ENCODE measurements around the gene IMPA2. TPM values are rescaled to one million over a fixed set of nuclear protein-coding genes. Genes with fewer than 3 reads are reported as not detected.

IMPA2 gene
- total and polyA plus RNA-seq, 2 of the 13 experiments (the other 11 are each of a cell fraction or from before 2014, with no cell fraction given), result 37.8 to 71.8 TPM

GRCh38 chr18:12038639-12039539 lies 57.6 kb downstream of the IMPA2 start (continued):
- TF ChIP-seq, protein P1, sequence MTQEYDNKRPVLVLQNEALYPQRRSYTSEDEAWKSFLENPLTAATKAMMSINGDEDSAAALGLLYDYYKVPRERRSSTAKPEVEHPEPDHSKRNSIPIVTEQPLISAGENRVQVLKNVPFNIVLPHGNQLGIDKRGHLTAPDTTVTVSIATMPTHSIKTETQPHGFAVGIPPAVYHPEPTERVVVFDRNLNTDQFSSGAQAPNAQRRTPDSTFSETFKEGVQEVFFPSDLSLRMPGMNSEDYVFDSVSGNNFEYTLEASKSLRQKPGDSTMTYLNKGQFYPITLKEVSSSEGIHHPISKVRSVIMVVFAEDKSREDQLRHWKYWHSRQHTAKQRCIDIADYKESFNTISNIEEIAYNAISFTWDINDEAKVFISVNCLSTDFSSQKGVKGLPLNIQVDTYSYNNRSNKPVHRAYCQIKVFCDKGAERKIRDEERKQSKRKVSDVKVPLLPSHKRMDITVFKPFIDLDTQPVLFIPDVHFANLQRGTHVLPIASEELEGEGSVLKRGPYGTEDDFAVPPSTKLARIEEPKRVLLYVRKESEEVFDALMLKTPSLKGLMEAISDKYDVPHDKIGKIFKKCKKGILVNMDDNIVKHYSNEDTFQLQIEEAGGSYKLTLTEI (CRISPR knock-in tag; conservative IDR thresholded peaks at IDR 0.05), result no peak
- TF ChIP-seq ZNF333 (CRISPR knock-in tag; IDR thresholded peaks at IDR 0.05; ENCODE audit: borderline replicate concordance), result no peak
- TF ChIP-seq FLYWCH1 (CRISPR knock-in tag; IDR thresholded peaks at IDR 0.05), result no peak
- peak; percentile 55; the same call in 1 of the 2 replicates for TF ChIP-seq MAX (IDR thresholded peaks at IDR 0.05)
- TF ChIP-seq NR2C2 (CRISPR knock-in tag; IDR thresholded peaks at IDR 0.05; ENCODE audit: borderline replicate concordance), result peak; percentile 43; the same call in 1 of the 2 replicates
- no peak for TF ChIP-seq TBP (CRISPR knock-in tag; IDR thresholded peaks at IDR 0.05)
- 0 out of 2 replicates have a peak, but pooled peaks have one; percentile 44 for TF ChIP-seq ZNF704 (CRISPR knock-in tag; IDR thresholded peaks at IDR 0.05; ENCODE audit: borderline replicate concordance)
- no peak for TF ChIP-seq ZFP36 (IDR thresholded peaks at IDR 0.05; ENCODE audit: borderline replicate concordance, low read depth, low read length, partially characterized antibody)
- TF ChIP-seq ZFP41 (CRISPR knock-in tag; IDR thresholded peaks at IDR 0.05; ENCODE audit: borderline replicate concordance), result 0 out of 2 replicates have a peak, but pooled peaks have one; percentile 35
- TF ChIP-seq HNRNPL (IDR thresholded peaks at IDR 0.05; ENCODE audit: low read depth, low read length), result peak; percentile 78
- 0 out of 2 replicates have a peak, but pooled peaks have one; percentile 36 for TF ChIP-seq MIXL1 (CRISPR knock-in tag; IDR thresholded peaks at IDR 0.05)
- TF ChIP-seq, protein P2, sequence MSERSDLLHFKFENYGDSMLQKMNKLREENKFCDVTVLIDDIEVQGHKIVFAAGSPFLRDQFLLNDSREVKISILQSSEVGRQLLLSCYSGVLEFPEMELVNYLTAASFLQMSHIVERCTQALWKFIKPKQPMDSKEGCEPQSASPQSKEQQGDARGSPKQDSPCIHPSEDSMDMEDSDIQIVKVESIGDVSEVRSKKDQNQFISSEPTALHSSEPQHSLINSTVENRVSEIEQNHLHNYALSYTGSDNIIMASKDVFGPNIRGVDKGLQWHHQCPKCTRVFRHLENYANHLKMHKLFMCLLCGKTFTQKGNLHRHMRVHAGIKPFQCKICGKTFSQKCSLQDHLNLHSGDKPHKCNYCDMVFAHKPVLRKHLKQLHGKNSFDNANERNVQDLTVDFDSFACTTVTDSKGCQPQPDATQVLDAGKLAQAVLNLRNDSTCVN (CRISPR knock-in tag; IDR thresholded peaks at IDR 0.05; ENCODE audit: borderline replicate concordance), result 0 out of 2 replicates have a peak, but pooled peaks have one; percentile 43
- TF ChIP-seq ZSCAN25 (CRISPR knock-in tag; IDR thresholded peaks at IDR 0.05), result peak; percentile 77; the same call in 1 of the 2 replicates
- TF ChIP-seq PREB (CRISPR knock-in tag; IDR thresholded peaks at IDR 0.05), result no peak
- TF ChIP-seq GPN1 (CRISPR knock-in tag; IDR thresholded peaks at IDR 0.05; ENCODE audit: borderline replicate concordance), result 0 out of 2 replicates have a peak, but pooled peaks have one; percentile 38
- TF ChIP-seq MLLT10 (CRISPR knock-in tag; IDR thresholded peaks at IDR 0.05), result no peak
- TF ChIP-seq FOXJ3 (CRISPR knock-in tag; IDR thresholded peaks at IDR 0.05; ENCODE audit: borderline replicate concordance), result peak; percentile 38; the same call in 1 of the 2 replicates
- TF ChIP-seq, protein P3, sequence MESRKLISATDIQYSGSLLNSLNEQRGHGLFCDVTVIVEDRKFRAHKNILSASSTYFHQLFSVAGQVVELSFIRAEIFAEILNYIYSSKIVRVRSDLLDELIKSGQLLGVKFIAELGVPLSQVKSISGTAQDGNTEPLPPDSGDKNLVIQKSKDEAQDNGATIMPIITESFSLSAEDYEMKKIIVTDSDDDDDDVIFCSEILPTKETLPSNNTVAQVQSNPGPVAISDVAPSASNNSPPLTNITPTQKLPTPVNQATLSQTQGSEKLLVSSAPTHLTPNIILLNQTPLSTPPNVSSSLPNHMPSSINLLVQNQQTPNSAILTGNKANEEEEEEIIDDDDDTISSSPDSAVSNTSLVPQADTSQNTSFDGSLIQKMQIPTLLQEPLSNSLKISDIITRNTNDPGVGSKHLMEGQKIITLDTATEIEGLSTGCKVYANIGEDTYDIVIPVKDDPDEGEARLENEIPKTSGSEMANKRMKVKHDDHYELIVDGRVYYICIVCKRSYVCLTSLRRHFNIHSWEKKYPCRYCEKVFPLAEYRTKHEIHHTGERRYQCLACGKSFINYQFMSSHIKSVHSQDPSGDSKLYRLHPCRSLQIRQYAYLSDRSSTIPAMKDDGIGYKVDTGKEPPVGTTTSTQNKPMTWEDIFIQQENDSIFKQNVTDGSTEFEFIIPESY (CRISPR knock-in tag; IDR thresholded peaks at IDR 0.05), result peak; percentile 73
- no peak for TF ChIP-seq RCOR2 (CRISPR knock-in tag; IDR thresholded peaks at IDR 0.05)

Data from HepG2 (cell line).